Natural killer cell (primary cell): ENCODE data around the gene CAT. TPM values are rescaled to one million over a fixed set of nuclear protein-coding genes. Genes with fewer than 3 reads are reported as not detected.
"Not testable (repeated sequence)": the region's sequence is repeated elsewhere in the genome, so short reads cannot be mapped to it uniquely, and the experiment has no call there.

Source experiments
- ATAC-seq, 3 donors: fragments of 150-1000 bp in 2 of 3; fragments of 200-7000 bp in 1 of 3; cut with Tn5 transposase; 1 replicate in 1 of 3; 2 replicates in 2 of 3; pipeline ENCODE4 v1.10.0; 2021; ENCODE audit warnings: mild to moderate bottlenecking in 2 of 3, moderate library complexity in 2 of 3
- DNase-seq, 2 donors: peaks; one replicate each; pipeline versions ENCODE4 v3.0.0 to v3.0.0-alpha.2; 2013 to 2021; ENCODE audit warnings: mixed read lengths in 1 of 2
- H3K27ac ChIP-seq: one replicate; pipeline ENCODE4 v1.5.1; 2013; ENCODE audit warnings: mild to moderate bottlenecking, low read length
- H3K27me3 ChIP-seq: one replicate; pipeline ENCODE4 v1.6.1; 2013; ENCODE audit warnings: low read length; ENCODE audit not compliant: control insufficient read depth, insufficient read depth
- H3K36me3 ChIP-seq: one replicate; pipeline ENCODE4 v1.6.1; 2013; ENCODE audit warnings: low read length; ENCODE audit not compliant: control insufficient read depth, insufficient read depth
- H3K4me1 ChIP-seq: one replicate; pipeline ENCODE4 v1.6.1; 2013; ENCODE audit warnings: low read length; ENCODE audit not compliant: control insufficient read depth, insufficient read depth
- H3K4me3 ChIP-seq: one replicate; pipeline ENCODE4 v1.5.1; 2013; ENCODE audit warnings: low read length
- H3K9me3 ChIP-seq: one replicate; pipeline ENCODE4 v1.6.1; 2013; ENCODE audit warnings: low read length; ENCODE audit not compliant: control insufficient read depth, insufficient read depth
- H3K27ac Mint-ChIP-seq, 2 donors: one replicate each; pipeline ENCODE4 v1.8.0; 2022; ENCODE audit warnings: mild to moderate bottlenecking in 2 of 2, mixed read lengths in 2 of 2, moderate library complexity in 1 of 2
- H3K27me3 Mint-ChIP-seq, 2 donors: one replicate each; pipeline ENCODE4 v1.8.0; 2022; ENCODE audit warnings: low read depth in 2 of 2, mixed read lengths in 2 of 2
- H3K36me3 Mint-ChIP-seq: one replicate; pipeline ENCODE4 v1.8.0; 2022; ENCODE audit warnings: mixed read lengths
- H3K4me1 Mint-ChIP-seq, 2 donors: one replicate each; pipeline ENCODE4 v1.8.0; 2022; ENCODE audit warnings: mixed read lengths in 2 of 2
- H3K4me3 Mint-ChIP-seq: one replicate; pipeline ENCODE4 v1.8.0; 2022; ENCODE audit warnings: mild to moderate bottlenecking, moderate library complexity, mixed read lengths
- H3K9me3 Mint-ChIP-seq, 2 donors: one replicate each; pipeline ENCODE4 v1.8.0; 2022; ENCODE audit warnings: mixed read lengths in 2 of 2
- CTCF ChIP-seq: fragments of 200-600 bp; IDR thresholded peaks from one replicate; pipeline ENCODE4 v1.8.0; 2022; ENCODE audit warnings: antibody characterized with exemption
- WGBS: methylation state at CpG from one replicate; pipeline ENCODE4 v1.1.7; 2013; ENCODE audit warnings: missing lambda C conversion rate; ENCODE audit not compliant: insufficient coverage; 5-methylcytosine and 5-hydroxymethylcytosine counted together
- intact Hi-C: fragments of 100-400 bp; cut with micrococcal nuclease; formaldehyde crosslinking; loops from one replicate; pipeline ENCODE4 v1.14.2; 2022
- total RNA-seq, 4 donors: library from RNA; stranded (reverse); fragments of 120-200 nt in 1 of 4; gene quantifications; one replicate each; pipeline versions ENCODE4 v1.2.3 to v1.2.4, GENCODE V29; 2013 to 2022

CAT gene
- total RNA-seq, 3 donors from 2014 or later (not counting 1 experiment from before 2014, with no cell fraction given), result 31.0 to 43.9 (median 36.3) TPM

GRCh38 chr11:34419158-34419557, 19.6 kb upstream of the CAT start:
- no peaks in the 10 kb centered on the region for H3K36me3 ChIP-seq
- ATAC-seq (no peak), DNase-seq (no peak)
- H3K27ac ChIP-seq, result no peak overlapping the region
- 90% methylated on average over 2 of the region's 2 CpGs for WGBS
- no peak overlapping the region for H3K27ac Mint-ChIP-seq
- no peaks in the 10 kb centered on the region for H3K36me3 Mint-ChIP-seq
- no peaks in the 10 kb centered on the region for H3K4me1 ChIP-seq
- H3K9me3 ChIP-seq, result no peaks in the 10 kb centered on the region
- H3K4me1 Mint-ChIP-seq, result no peaks in the 10 kb centered on the region
- H3K27me3 Mint-ChIP-seq, result peaks cover 22 to 40% of the 10 kb centered on the region in 2 donors
- intact Hi-C loops, result no loop called here
- peaks cover 0 to under 1% of the 10 kb centered on the region in 2 donors for H3K9me3 Mint-ChIP-seq
- no peak overlapping the region for H3K4me3 ChIP-seq
- no peak overlapping the region for H3K4me3 Mint-ChIP-seq
- TF ChIP-seq CTCF, result no peak
- H3K27me3 ChIP-seq, result no peaks in the 10 kb centered on the region

GRCh38 chr11:34423300-34423699, 15.4 kb upstream of the CAT start:
- intact Hi-C loops, result no loop called here
- ATAC-seq (no peak), DNase-seq (no peak)
- Histone ChIP-seq H3K27ac (no peak overlapping the region), H3K36me3 (no peaks in the 10 kb centered on the region), H3K9me3 (no peaks in the 10 kb centered on the region), H3K4me3 (no peak overlapping the region), H3K4me1 (no peaks in the 10 kb centered on the region), H3K27me3 (no peaks in the 10 kb centered on the region)
- TF ChIP-seq CTCF, result no peak
- Mint-ChIP-seq H3K27me3 (peaks cover 16 to 32% of the 10 kb centered on the region in 2 donors), H3K36me3 (no peaks in the 10 kb centered on the region), H3K4me1 (no peaks in the 10 kb centered on the region), H3K4me3 (no peak overlapping the region), H3K27ac (no peak overlapping the region), H3K9me3 (no peaks in the 10 kb centered on the region)
- WGBS, result 96% methylated on average over 7 of the region's 7 CpGs

DNA sequence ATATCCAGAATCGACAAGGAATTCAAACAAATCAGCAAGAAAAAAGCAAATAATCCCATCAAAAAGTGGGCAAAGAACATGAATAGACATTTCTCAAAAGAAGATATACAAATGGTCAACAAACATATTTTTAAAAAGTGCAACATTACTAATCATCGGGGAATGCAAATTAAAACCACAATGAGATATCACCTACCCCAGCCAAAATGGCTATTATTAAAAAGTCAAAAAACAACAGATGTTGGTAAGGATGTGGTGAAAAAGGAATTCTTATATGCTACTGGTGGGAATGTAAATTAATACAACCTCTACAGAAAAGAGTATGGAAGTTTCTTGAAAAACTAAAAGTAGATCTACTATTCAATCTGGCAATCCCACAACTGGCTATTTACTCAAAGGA, 13.9 kb upstream of the CAT start:
- H3K27ac Mint-ChIP-seq, H3K4me3 Mint-ChIP-seq, H3K9me3 Mint-ChIP-seq, H3K27me3 ChIP-seq, H3K4me1 Mint-ChIP-seq, H3K4me3 ChIP-seq, ATAC-seq, DNase-seq, H3K9me3 ChIP-seq, intact Hi-C loops, H3K36me3 Mint-ChIP-seq, H3K36me3 ChIP-seq, H3K27ac ChIP-seq, H3K4me1 ChIP-seq: not testable (repeated sequence)
- H3K27me3 Mint-ChIP-seq, result peaks cover 14 to 27% of the 10 kb centered on the region in 2 donors
- WGBS, result 82% methylated on average over 1 of the region's 2 CpGs

GRCh38 chr11:34425360-34425759, 13.4 kb upstream of the CAT start:
- TF ChIP-seq CTCF, result no peak
- Histone ChIP-seq H3K4me1 (no peaks in the 10 kb centered on the region), H3K27ac (no peak overlapping the region), H3K4me3 (no peak overlapping the region), H3K36me3 (no peaks in the 10 kb centered on the region), H3K27me3 (no peaks in the 10 kb centered on the region), H3K9me3 (no peaks in the 10 kb centered on the region)
- H3K36me3 Mint-ChIP-seq, result no peaks in the 10 kb centered on the region
- ATAC-seq (no peak), DNase-seq (no peak)
- intact Hi-C loops, result no loop called here
- no peaks in the 10 kb centered on the region for H3K4me1 Mint-ChIP-seq
- no peak overlapping the region for H3K4me3 Mint-ChIP-seq
- 67% methylated on average over 1 of the region's 1 CpG for WGBS
- H3K27me3 Mint-ChIP-seq, result peaks cover 12 to 24% of the 10 kb centered on the region in 2 donors
- no peaks in the 10 kb centered on the region for H3K9me3 Mint-ChIP-seq
- H3K27ac Mint-ChIP-seq, result no peak overlapping the region
